ENCODE measurements around the gene PTPRN2. TPM values are rescaled to one million over a fixed set of nuclear protein-coding genes. Genes with fewer than 3 reads are reported as not detected.

Gene PTPRN2
- total and polyA plus RNA-seq, 9 of the 15 experiments (the other 6 are each of a cell fraction or from before 2014, with no cell fraction given): not detected

DNA sequence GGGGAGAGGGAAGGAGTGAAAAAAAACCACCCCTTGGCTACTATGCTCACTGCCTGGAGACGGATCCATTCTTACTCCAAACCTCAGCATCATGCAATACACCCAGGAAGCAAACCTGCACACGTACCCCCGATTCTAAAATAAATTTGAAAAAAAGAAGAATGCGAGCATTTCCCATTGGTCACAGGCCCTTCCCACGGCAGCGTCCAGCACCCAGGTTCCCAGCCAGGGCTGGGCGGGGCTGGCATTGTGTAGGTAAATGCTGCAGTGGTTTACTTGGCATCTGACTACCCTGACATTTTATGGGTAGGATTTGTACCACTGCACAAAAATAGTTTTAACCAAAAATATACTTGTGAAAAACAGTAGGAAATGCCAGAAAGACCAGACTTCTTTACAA is 831.9 kb downstream of the PTPRN2 start (continued):
- no peak for TF ChIP-seq RBBP5 (IDR thresholded peaks at IDR 0.05; ENCODE audit: borderline replicate concordance, insufficient read depth, low read length, poor library complexity, severe bottlenecking)
- TF ChIP-seq, protein P1, sequence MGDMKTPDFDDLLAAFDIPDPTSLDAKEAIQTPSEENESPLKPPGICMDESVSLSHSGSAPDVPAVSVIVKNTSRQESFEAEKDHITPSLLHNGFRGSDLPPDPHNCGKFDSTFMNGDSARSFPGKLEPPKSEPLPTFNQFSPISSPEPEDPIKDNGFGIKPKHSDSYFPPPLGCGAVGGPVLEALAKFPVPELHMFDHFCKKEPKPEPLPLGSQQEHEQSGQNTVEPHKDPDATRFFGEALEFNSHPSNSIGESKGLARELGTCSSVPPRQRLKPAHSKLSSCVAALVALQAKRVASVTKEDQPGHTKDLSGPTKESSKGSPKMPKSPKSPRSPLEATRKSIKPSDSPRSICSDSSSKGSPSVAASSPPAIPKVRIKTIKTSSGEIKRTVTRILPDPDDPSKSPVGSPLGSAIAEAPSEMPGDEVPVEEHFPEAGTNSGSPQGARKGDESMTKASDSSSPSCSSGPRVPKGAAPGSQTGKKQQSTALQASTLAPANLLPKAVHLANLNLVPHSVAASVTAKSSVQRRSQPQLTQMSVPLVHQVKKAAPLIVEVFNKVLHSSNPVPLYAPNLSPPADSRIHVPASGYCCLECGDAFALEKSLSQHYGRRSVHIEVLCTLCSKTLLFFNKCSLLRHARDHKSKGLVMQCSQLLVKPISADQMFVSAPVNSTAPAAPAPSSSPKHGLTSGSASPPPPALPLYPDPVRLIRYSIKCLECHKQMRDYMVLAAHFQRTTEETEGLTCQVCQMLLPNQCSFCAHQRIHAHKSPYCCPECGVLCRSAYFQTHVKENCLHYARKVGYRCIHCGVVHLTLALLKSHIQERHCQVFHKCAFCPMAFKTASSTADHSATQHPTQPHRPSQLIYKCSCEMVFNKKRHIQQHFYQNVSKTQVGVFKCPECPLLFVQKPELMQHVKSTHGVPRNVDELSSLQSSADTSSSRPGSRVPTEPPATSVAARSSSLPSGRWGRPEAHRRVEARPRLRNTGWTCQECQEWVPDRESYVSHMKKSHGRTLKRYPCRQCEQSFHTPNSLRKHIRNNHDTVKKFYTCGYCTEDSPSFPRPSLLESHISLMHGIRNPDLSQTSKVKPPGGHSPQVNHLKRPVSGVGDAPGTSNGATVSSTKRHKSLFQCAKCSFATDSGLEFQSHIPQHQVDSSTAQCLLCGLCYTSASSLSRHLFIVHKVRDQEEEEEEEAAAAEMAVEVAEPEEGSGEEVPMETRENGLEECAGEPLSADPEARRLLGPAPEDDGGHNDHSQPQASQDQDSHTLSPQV (IDR thresholded peaks at IDR 0.05): no peak
- TF ChIP-seq ASH1L (IDR thresholded peaks at IDR 0.05; ENCODE audit: borderline replicate concordance, low read depth, partially characterized antibody): no peak

DNA sequence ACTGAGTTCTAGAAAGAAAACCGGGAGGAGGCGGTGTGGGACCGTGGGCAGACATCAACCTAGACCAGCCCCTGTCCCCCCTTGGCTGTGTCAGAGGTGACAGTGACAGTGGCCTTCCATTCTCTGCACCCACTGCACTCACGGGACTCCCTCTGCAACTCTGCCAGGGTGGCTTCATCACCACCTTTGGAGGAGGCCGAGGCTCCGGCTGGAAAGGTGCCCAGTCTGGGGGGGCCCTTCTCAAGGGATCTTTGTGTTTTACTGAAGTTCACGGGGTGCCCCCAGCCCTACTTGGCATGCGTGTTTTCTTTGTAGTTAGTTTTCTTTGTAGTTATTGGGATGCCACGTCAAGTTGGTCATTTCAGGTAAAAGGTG is 833.2 kb downstream of the PTPRN2 start:
- no peak overlapping the region for H3K27ac ChIP-seq (ENCODE audit: extremely low read depth, low read depth, low read length)
- intact Hi-C loops (cut with micrococcal nuclease): no loop called here
- H3K79me2 ChIP-seq (ENCODE audit: control insufficient read depth, insufficient read depth, low read length): no peaks in the 10 kb centered on the region
- ATAC-seq (no peak), FAIRE-seq (no peak), DNase-seq (ENCODE audit: extremely low read depth in 1 of 4, low spot score in 3 of 4) (no peak)
- H3K9me1 ChIP-seq (ENCODE audit: control insufficient read depth, insufficient read depth, low read length): peaks cover 3% of the 10 kb centered on the region
- no peak overlapping the region for H3K4me2 ChIP-seq (ENCODE audit: insufficient read depth, low read length)
- peaks cover 18% of the 10 kb centered on the region for H4K20me1 ChIP-seq (replicated peaks; ENCODE audit: control insufficient read depth, insufficient read depth, low read length)
- under 1% methylated on average over 9 of the region's 9 CpGs for WGBS (ENCODE audit: insufficient coverage, low coverage, missing lambda C conversion rate)
- no peak overlapping the region for H3K4me3 ChIP-seq
- ChIA-PET CTCF (ENCODE audit: low intra/inter-chr PET ratio) (no interaction called here), POLR2A (no interaction called here)
- no TSS peak for BruUV-seq (replicated peaks)
- H3K9ac ChIP-seq (ENCODE audit: insufficient read depth in 1 of 2, low read depth in 2 of 2, low read length in 2 of 2): no peak overlapping the region
- H3K9me3 ChIP-seq (replicated peaks; ENCODE audit: control insufficient read depth, insufficient read depth, low read depth, low read length): no peaks in the 10 kb centered on the region
- no peak overlapping the region for H2AFZ ChIP-seq (ENCODE audit: low read depth, low read length)
- peaks cover 0 to 22% of the 10 kb centered on the region in 2 experiments; a peak in 2 of 5 replicates for H3K4me1 ChIP-seq (replicated peaks in 1 of 2; ENCODE audit: control insufficient read depth in 2 of 2, insufficient read depth in 2 of 2, low read length in 2 of 2)
- H3K36me3 ChIP-seq (ENCODE audit: control insufficient read depth, insufficient read depth, low read length): no peaks in the 10 kb centered on the region
- H3K27me3 ChIP-seq (ENCODE audit: control insufficient read depth in 2 of 2, insufficient read depth in 2 of 2, low read length in 2 of 2): peaks cover 65 to 85% of the 10 kb centered on the region in 2 experiments
- in situ Hi-C loops (cut with MboI): no loop called here
- TF ChIP-seq ASH1L (IDR thresholded peaks at IDR 0.05; ENCODE audit: borderline replicate concordance, low read depth, partially characterized antibody) (no peak), HIVEP1 (CRISPR knock-in tag; IDR thresholded peaks at IDR 0.05) (no peak), MEF2A (IDR thresholded peaks at IDR 0.05; ENCODE audit: control insufficient read depth, low read depth, low read length) (no peak), DPF2 (IDR thresholded peaks at IDR 0.05) (no peak), ZNF354B (CRISPR knock-in tag; IDR thresholded peaks at IDR 0.05) (no peak), ZNF436 (CRISPR knock-in tag; IDR thresholded peaks at IDR 0.05) (no peak), MCM7 (IDR thresholded peaks at IDR 0.05) (no peak), ILK (tag; IDR thresholded peaks at IDR 0.05; ENCODE audit: borderline replicate concordance, low read depth) (no peak)
